ENCODE data around the gene NT5C2.
A peak's percentile ranks its signal among the peaks of the same experiment; 100 is the strongest.

GRCh38 chr10:103238506-103239252 is 45.6 kb upstream of the NT5C2 start:
- TF ChIP-seq CTCF (conservative IDR thresholded peaks at IDR 0.05 in 1 of 2, IDR thresholded peaks at IDR 0.05 in 1 of 2; ENCODE audit: low read depth in 1 of 2, low read length in 2 of 2) (peak; percentile 46 to 59), EZH2 (IDR thresholded peaks at IDR 0.05; ENCODE audit: low read length, missing control alignments) (no peak)

Measured in fibroblast of lung (primary cell).